GM12891 (cell line): ENCODE measurements around the gene ETNK1.
"Not testable (repeated sequence)": the region's sequence is repeated elsewhere in the genome, so short reads cannot be mapped to it uniquely, and the experiment has no call there.

ENCODE experiments used
- DNase-seq: peaks from one replicate; pipeline ENCODE4 v3.0.0; 2011; ENCODE audit warnings: low spot score; ENCODE audit not compliant: insufficient read length
- FAIRE-seq: peaks from 2 replicates; lab custom pipeline; 2011; peaks lifted over from hg19 to GRCh38; lab: Jason Lieb, UNC
- PAX5 ChIP-seq: IDR thresholded peaks from 2 replicates; pipeline ENCODE4 v1.6.1; 2011; ENCODE audit warnings: low read length, moderate library complexity, mild to moderate bottlenecking; ENCODE audit not compliant: insufficient read depth, severe bottlenecking
- POLR2A ChIP-seq: IDR thresholded peaks from 2 replicates; pipeline ENCODE4 v1.6.1; 2011; ENCODE audit warnings: low read depth, low read length, control low read depth
- POLR2AphosphoS5 ChIP-seq: IDR thresholded peaks from 2 replicates; pipeline ENCODE4 v1.6.1; 2011; ENCODE audit warnings: low read depth, low read length, control low read depth
- POU2F2 ChIP-seq: IDR thresholded peaks from 2 replicates; pipeline ENCODE4 v1.6.1; 2011; ENCODE audit warnings: low read depth, mild to moderate bottlenecking, control low read depth, low read length, moderate library complexity
- SPI1 ChIP-seq: IDR thresholded peaks from 2 replicates; pipeline ENCODE4 v1.6.1; 2011; ENCODE audit warnings: low read depth, low read length, control low read depth
- TAF1 ChIP-seq: IDR thresholded peaks from 2 replicates; pipeline ENCODE4 v1.6.1; 2011; ENCODE audit warnings: low read depth, low read length, control low read depth

ETNK1 gene

DNA sequence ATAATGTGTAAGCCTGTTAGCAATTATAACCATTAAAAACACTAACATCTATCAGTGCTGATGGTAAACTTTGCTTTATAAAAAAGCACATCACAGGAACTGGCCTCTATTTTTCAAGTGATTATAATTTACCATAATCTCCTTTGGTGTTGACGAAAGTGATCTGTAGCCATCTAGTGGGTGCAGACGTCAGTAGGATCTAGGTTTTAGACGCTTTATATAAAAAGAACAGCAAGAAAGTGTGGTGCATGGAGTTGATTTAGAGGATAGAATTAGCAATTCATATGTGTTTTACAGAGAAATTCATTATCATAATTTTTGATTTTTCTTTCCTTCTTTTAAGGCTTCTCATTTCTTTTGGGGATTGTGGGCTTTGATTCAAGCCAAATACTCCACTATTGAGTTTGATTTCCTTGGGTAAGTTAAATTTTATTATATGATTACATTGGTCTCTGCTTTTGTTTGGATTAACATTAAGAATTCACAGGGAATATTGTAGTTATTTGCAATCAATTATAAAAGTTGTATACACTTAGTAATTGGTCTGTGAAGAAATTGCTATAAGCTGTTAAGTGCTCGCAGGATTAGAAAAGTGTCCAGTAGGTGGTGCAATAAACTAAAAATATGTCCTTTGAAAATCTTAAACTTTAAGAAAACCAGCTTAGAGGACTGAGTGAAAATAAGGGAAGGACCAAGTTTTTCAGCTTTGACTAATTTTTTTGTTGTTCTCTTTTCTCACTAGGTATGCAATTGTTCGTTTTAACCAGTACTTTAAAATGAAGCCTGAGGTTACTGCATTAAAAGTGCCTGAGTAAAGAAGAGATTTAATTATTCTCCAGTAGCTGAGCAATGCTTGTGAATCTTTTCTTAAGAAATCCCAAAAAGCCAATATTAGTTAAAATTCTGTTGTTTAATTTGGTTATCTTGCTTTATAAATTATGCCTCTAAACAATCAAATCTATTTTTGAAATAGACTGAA lies 59.5 kb downstream of the ETNK1 start:
- peak; percentile 38 for FAIRE-seq
- DNase-seq: no peak
- TF ChIP-seq TAF1: no peak
- TF ChIP-seq POU2F2: no peak
- TF ChIP-seq SPI1: no peak
- TF ChIP-seq POLR2AphosphoS5: no peak
- TF ChIP-seq PAX5: no peak
- no peak for TF ChIP-seq POLR2A

DNA sequence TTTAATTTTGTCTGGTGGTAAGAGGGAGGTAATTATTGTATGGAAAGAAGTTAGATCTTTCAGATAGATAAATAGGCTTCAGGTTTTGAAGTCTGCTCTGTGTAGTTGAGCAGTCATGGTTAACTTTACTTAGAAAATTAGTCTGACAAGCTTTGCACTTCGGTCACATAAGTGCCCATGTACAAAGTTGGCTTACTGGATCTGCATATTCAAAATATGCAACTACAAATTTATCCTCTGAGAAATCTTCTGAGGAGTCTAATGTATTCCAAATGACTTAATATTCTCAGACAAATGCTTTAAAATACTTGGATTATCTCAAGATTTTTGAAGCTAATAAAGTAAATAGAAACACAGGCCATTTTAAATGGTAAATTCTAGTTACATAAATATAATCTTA lies 61.2 kb downstream of the ETNK1 start:
- FAIRE-seq (peak; percentile 55), DNase-seq (no peak)
- no peak for TF ChIP-seq SPI1
- TF ChIP-seq TAF1: no peak
- no peak for TF ChIP-seq PAX5
- TF ChIP-seq POU2F2: no peak

DNA sequence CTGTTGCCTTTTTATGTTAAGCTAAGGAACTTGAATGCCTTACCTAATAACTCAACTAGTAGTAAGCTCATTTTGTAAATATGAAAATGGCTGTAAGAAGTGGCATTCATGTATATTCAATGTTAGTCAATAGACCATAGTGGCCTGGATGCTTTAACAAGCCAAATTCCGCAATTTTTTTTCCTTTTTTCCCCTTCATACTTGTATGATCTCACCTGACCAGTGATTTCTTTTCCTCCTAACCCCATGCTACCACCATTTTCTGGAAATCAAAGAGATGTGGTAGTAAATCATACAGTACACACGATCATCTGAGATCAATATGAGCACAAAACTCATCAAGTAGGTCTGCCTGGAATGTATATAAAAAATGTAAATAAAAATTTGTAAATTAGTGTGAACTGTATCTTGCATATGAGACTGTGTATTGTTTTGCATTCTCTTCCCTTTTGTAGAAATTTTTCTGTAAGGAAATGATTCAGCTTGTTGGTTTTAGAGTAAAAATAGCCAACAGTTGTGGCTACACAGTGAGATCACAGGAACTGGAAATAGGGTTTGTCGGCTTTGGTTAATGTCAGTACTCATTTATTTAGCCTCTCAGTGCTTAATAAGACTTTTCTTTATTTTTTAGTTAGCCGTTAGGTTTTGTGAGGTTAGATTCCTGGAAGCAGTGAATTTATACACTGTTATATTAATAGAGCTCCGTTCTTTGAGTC lies 62.5 kb downstream of the ETNK1 start:
- peak; percentile 31 for FAIRE-seq
- TF ChIP-seq POU2F2 (no peak), SPI1 (peak; percentile 54)
- DNase-seq: no peak

DNA sequence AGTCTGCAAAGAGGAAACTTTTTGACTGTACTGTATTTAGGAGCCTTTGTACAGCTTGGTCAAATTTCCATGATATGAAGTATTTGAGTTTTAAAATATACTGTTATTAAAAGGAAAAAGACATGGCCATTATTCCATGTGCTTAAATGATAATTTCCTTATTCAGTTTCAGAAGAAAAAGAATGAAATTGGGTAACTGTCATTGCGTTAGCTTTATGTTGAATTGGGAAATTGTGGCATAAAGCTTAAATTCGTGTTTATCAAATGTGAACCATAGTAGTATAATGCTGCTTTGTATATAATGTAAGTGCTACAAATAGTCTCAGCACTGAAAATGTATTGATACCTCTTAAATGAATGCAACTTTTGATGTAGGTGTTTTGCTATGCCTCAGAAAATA lies 64.9 kb downstream of the ETNK1 start:
- no peak for FAIRE-seq
- no peak for DNase-seq
- TF ChIP-seq PAX5 (no peak), SPI1 (no peak), POLR2A (no peak), POU2F2 (no peak), TAF1 (no peak), POLR2AphosphoS5 (no peak)

DNA sequence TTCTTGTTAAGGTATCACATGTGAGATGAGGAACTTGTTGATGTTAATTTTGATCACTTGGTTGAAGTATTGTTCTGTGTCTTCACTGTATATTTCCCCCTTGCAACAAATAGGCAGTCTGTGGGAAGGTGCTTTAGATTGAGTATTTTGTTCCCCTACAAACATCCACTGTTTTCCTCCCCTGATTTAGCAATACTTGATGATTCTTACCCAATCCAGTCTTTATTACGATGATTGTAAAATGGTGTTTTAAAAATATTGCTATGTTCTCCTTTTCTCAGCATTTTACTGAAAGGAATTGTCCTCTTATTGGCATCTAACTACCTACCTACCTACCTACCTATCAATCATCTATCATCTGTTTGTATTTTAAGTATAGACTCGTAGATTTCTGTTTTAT lies 66.3 kb downstream of the ETNK1 start:
- TF ChIP-seq TAF1 (no peak), PAX5 (no peak), SPI1 (no peak), POLR2A (no peak), POLR2AphosphoS5 (no peak), POU2F2 (no peak)
- no peak for FAIRE-seq
- no peak for DNase-seq

DNA sequence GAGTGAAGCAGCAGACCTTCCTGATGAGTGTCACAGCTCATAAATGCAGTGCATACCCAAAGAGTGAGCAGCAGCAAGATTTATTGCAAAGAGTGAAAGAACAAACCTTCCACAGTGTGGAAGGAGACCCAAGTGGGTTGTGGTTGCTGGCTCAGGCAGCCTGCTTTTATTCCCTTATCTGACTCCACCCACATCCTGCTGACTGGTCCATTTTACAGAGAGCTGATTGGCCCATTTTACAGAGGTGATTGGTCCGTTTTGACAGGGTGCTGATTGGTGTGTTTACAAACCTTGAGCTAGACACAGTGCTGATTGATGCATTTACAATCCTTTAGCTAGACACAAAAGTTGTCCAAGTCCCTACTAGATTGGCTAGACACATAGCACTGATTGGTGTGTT lies 67.5 kb downstream of the ETNK1 start:
- not testable (repeated sequence) for DNase-seq, FAIRE-seq

DNA sequence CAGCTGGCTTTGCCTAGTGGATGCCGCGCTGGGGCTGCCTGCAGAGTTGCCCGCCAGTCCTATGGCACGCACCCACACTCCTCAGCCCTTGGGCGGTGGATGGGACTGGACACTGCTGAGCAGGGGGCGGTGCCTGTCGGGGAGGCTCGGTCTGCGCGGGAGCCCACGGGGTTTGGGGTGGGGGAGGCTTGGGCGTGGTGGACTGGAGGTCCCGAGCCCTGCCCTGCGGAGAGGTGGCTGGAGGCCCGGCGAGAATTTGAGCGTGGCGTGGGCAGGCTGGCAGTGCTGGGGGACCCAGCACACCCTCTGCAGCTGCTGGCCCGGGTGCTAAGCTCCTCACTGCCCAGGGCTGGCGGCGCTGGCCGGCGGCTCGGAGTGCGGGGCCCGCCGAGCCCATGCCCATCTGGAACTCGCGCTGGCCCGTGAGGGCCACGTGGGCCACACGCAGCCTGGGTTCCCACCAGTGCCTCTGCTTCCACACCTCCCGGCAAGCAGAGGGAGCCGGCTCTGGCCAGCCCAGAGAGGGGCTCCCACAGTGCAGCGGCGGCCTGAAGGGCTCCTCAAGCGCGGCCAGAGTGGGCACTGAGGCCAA lies 68.1 kb downstream of the ETNK1 start:
- DNase-seq (no peak), FAIRE-seq (no peak)
- no peak for TF ChIP-seq TAF1
- no peak for TF ChIP-seq PAX5
- TF ChIP-seq POU2F2: no peak
- TF ChIP-seq POLR2AphosphoS5: no peak
- TF ChIP-seq POLR2A: no peak
- no peak for TF ChIP-seq SPI1

DNA sequence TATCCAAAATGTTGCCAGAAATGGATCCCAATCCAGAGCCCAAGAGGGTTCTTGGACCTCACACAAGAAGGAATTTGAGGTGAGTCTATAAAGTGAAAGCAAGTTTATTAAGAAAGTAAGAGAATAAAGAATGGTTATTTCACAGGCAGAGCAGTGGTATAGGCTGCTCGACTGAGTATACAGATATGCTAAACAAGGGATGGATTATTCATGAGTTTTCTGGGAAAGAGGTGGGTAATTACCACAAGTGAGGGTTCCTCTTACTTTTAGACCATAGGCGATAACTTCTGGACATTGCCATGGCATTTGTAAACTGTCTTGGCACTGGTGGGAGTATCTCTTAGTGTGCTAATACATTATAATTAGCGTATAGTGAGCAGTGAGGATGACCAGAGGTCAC lies 73.6 kb downstream of the ETNK1 start:
- FAIRE-seq (peak; percentile 33), DNase-seq (no peak)
- TF ChIP-seq PAX5 (no peak), TAF1 (no peak), POLR2AphosphoS5 (no peak)

DNA sequence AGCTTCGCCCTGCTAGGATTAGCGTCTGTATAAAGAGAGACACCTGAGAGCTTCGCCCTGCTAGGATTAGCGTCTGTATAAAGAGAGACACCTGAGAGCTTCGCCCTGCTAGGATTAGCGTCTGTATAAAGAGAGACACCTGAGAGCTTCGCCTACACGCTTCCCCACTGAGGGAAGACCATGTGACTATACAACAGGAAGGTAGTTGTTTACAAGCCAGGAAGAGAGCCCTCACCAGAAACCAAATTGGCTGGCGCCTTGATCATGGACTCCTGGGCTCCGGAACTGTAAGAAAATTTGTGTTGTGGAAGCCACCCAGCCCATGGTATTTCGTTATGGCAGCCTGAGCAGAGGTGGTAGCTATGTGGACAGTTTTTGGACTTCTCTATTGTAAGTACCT lies 74.7 kb downstream of the ETNK1 start:
- not testable (repeated sequence) for DNase-seq, FAIRE-seq

DNA sequence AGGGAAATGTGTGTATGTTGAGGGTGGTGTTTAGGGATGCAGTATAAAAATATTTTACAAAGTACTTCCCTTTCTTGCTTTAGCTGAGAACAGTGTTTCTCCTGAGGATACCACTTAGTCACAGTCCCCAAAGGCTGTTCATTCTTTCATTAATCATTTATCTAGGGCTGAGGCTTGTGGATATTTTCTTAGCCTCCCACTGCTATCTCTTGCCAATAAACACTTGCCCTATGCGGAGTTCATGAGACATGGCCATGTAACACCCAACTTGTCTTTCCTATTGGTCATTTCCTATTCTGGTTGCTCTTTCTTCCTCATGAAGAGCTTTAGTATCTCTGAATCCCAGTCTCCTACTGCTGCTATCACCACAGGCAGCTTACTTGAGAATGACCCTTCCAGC lies 75.1 kb downstream of the ETNK1 start:
- DNase-seq (no peak), FAIRE-seq (no peak)
- no peak for TF ChIP-seq POLR2AphosphoS5
- no peak for TF ChIP-seq POLR2A

DNA sequence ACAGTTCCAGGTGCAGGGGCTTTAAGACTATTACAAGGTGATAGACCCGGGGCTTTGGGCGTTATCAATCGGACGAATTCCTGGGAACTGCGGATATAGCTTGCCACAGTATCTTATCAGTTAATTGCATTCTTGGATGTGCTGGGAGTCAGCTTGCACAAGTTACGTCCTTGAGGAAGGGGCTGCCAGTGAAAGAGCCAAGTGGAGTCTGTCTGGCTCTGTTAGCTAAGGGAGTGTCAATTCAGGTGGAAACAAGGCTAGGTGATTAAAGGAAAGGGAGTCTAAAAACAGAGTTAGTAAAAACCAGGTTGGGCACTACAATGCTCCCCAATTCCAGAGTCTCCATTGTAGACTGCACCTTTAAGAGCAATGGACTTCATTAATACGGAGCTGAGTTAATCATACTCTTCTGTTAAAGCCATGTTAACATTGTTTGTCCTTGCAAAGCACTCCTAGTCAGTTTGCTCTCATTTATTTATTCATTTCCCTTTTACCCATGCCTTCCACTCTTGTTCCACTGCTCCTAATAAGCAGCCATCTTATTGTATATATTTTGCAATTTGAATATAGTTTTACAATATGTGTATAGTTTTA lies 76.3 kb downstream of the ETNK1 start:
- not testable (repeated sequence) for FAIRE-seq, DNase-seq
